Measurements from ENCODE around the gene AXIN2.

Gene AXIN2

DNA sequence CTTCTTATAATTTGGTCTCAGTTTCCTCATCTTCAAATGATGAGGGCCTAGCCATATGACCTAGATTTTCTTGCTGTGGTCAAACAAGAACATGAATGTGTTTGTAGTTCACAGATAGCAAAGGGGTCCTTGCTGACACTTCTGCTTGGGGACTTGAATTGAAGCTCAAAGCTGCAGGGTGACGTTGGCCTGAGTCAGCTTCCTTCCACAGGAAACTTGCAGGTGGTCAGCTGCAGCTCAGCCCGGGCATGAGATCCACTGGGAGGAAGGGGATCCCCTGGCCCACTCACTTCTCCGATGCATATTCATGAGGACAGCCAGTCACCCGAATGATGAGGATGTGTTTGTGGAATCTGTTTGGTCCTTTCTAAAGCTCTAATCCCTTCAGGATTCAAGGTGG, 42.6 kb upstream of the AXIN2 start:
- Histone ChIP-seq H3K4me2 (ENCODE audit: insufficient read depth, low read length) (no peak overlapping the region), H4K20me1 (ENCODE audit: insufficient read depth, low read length) (no peaks in the 10 kb centered on the region), H3K4me3 (ENCODE audit: low read depth in 1 of 2, low read length in 2 of 2) (no peak overlapping the region), H3K79me2 (ENCODE audit: insufficient read depth, low read length) (no peaks in the 10 kb centered on the region), H3K9me3 (ENCODE audit: insufficient read depth, low read length, severe bottlenecking) (no peaks in the 10 kb centered on the region), H3K9ac (ENCODE audit: low read depth, low read length) (no peak overlapping the region), H2AFZ (ENCODE audit: low read depth, low read length) (no peak overlapping the region), H3K27ac (ENCODE audit: low read length) (no peak overlapping the region), H3K36me3 (ENCODE audit: insufficient read depth, low read length) (no peaks in the 10 kb centered on the region), H3K4me1 (ENCODE audit: insufficient read depth, low read length) (no peaks in the 10 kb centered on the region), H3K27me3 (ENCODE audit: insufficient read depth, low read length, poor library complexity) (no peaks in the 10 kb centered on the region)
- DNase-seq (no peak), ATAC-seq (ENCODE audit: insufficient read depth, low read depth) (no peak)
- TF ChIP-seq, protein P1, sequence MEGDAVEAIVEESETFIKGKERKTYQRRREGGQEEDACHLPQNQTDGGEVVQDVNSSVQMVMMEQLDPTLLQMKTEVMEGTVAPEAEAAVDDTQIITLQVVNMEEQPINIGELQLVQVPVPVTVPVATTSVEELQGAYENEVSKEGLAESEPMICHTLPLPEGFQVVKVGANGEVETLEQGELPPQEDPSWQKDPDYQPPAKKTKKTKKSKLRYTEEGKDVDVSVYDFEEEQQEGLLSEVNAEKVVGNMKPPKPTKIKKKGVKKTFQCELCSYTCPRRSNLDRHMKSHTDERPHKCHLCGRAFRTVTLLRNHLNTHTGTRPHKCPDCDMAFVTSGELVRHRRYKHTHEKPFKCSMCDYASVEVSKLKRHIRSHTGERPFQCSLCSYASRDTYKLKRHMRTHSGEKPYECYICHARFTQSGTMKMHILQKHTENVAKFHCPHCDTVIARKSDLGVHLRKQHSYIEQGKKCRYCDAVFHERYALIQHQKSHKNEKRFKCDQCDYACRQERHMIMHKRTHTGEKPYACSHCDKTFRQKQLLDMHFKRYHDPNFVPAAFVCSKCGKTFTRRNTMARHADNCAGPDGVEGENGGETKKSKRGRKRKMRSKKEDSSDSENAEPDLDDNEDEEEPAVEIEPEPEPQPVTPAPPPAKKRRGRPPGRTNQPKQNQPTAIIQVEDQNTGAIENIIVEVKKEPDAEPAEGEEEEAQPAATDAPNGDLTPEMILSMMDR (IDR thresholded peaks at IDR 0.05; ENCODE audit: borderline replicate concordance, extremely low read depth, low read length, poor library complexity, severe bottlenecking), result no peak
- no peak for TF ChIP-seq EZH2 (IDR thresholded peaks at IDR 0.05; ENCODE audit: borderline replicate concordance, low read depth, low read length, severe bottlenecking)

DNA sequence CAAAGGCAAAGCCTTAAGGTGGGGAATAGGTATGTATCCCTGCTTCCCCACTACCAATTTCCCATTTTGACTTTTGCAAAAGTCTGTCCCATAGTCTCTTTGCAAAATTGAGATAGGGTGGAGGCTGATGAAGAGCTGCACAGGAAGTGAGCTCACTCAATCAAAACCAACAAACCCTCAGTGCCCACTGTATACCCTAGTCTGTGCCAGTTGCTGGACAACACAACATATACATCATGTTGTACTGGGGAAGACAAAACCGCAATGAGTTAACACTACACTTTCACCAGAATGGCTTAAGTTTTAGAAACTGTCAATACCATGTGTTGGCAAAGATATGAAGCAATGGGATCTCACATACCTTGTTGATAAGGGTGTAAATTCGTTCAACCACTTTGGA, 40.4 kb upstream of the AXIN2 start:
- Histone ChIP-seq H3K79me2 (ENCODE audit: insufficient read depth, low read length) (no peaks in the 10 kb centered on the region), H3K4me2 (ENCODE audit: insufficient read depth, low read length) (no peak overlapping the region), H2AFZ (ENCODE audit: low read depth, low read length) (no peak overlapping the region), H4K20me1 (ENCODE audit: insufficient read depth, low read length) (no peaks in the 10 kb centered on the region), H3K9ac (ENCODE audit: low read depth, low read length) (no peak overlapping the region), H3K36me3 (ENCODE audit: insufficient read depth, low read length) (no peaks in the 10 kb centered on the region), H3K9me3 (ENCODE audit: insufficient read depth, low read length, severe bottlenecking) (no peaks in the 10 kb centered on the region), H3K27ac (ENCODE audit: low read length) (no peak overlapping the region), H3K4me1 (ENCODE audit: insufficient read depth, low read length) (no peaks in the 10 kb centered on the region), H3K27me3 (ENCODE audit: insufficient read depth, low read length, poor library complexity) (no peaks in the 10 kb centered on the region), H3K4me3 (ENCODE audit: low read depth in 1 of 2, low read length in 2 of 2) (no peak overlapping the region)
- DNase-seq (no peak), ATAC-seq (ENCODE audit: insufficient read depth, low read depth) (no peak)
- no peak for TF ChIP-seq EZH2 (IDR thresholded peaks at IDR 0.05; ENCODE audit: borderline replicate concordance, low read depth, low read length, severe bottlenecking)
- TF ChIP-seq, protein P1 (IDR thresholded peaks at IDR 0.05; ENCODE audit: borderline replicate concordance, extremely low read depth, low read length, poor library complexity, severe bottlenecking), result no peak

DNA sequence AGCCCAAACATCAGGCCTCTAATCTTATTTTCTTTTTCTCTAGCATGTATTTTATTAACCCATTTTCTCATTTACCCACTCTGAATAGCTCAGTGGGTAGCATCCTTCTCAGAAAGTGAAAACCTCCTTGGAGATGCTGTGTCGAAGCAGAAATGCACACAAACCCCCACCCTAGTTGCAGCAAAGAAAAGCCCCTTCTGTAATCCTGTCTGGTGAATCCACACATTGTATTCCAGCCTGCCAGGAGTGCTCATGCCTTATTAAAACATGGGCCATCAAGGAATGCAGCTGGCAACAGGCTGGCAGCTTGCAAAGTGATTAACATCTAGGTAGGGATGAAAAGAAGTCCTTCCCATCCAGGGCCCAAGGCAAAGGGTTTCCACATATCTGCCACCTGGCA, 39.7 kb upstream of the AXIN2 start:
- Histone ChIP-seq H3K4me1 (ENCODE audit: insufficient read depth, low read length) (no peaks in the 10 kb centered on the region), H3K27ac (ENCODE audit: low read length) (no peak overlapping the region), H3K4me2 (ENCODE audit: insufficient read depth, low read length) (no peak overlapping the region), H2AFZ (ENCODE audit: low read depth, low read length) (no peak overlapping the region), H3K4me3 (ENCODE audit: low read depth in 1 of 2, low read length in 2 of 2) (no peak overlapping the region), H3K36me3 (ENCODE audit: insufficient read depth, low read length) (no peaks in the 10 kb centered on the region), H3K79me2 (ENCODE audit: insufficient read depth, low read length) (no peaks in the 10 kb centered on the region), H3K9ac (ENCODE audit: low read depth, low read length) (no peak overlapping the region), H3K9me3 (ENCODE audit: insufficient read depth, low read length, severe bottlenecking) (no peaks in the 10 kb centered on the region), H4K20me1 (ENCODE audit: insufficient read depth, low read length) (no peaks in the 10 kb centered on the region), H3K27me3 (ENCODE audit: insufficient read depth, low read length, poor library complexity) (no peaks in the 10 kb centered on the region)
- no peak for TF ChIP-seq EZH2 (IDR thresholded peaks at IDR 0.05; ENCODE audit: borderline replicate concordance, low read depth, low read length, severe bottlenecking)
- TF ChIP-seq, protein P1 (IDR thresholded peaks at IDR 0.05; ENCODE audit: borderline replicate concordance, extremely low read depth, low read length, poor library complexity, severe bottlenecking), result no peak
- no peak for DNase-seq
- ATAC-seq (ENCODE audit: insufficient read depth, low read depth), result no peak

DNA sequence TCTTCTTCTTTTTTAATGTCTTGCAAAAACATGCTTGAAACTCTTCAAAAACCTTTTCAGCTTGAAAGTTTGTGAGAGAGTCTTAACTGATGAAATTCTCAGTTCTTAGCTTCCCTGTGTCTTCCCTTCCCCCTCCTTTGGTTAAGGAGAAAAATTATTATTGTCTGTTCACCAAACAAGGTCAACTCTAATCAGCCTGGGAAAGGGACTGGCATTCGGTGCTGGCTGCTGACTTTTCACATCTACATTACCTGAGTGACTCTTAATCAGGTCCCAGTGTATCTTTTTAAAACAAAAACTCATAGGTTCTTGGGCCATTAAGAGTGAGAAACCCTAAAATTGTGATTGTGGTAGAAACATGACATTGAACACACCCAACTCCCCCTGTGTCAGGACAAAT, 39.1 kb upstream of the AXIN2 start:
- Histone ChIP-seq H3K9me3 (ENCODE audit: insufficient read depth, low read length, severe bottlenecking) (no peaks in the 10 kb centered on the region), H3K4me2 (ENCODE audit: insufficient read depth, low read length) (no peak overlapping the region), H3K9ac (ENCODE audit: low read depth, low read length) (no peak overlapping the region), H4K20me1 (ENCODE audit: insufficient read depth, low read length) (no peaks in the 10 kb centered on the region), H3K27me3 (ENCODE audit: insufficient read depth, low read length, poor library complexity) (no peaks in the 10 kb centered on the region), H3K4me1 (ENCODE audit: insufficient read depth, low read length) (no peaks in the 10 kb centered on the region), H2AFZ (ENCODE audit: low read depth, low read length) (no peak overlapping the region), H3K27ac (ENCODE audit: low read length) (no peak overlapping the region), H3K4me3 (ENCODE audit: low read depth in 1 of 2, low read length in 2 of 2) (no peak overlapping the region), H3K79me2 (ENCODE audit: insufficient read depth, low read length) (no peaks in the 10 kb centered on the region), H3K36me3 (ENCODE audit: insufficient read depth, low read length) (no peaks in the 10 kb centered on the region)
- ATAC-seq (ENCODE audit: insufficient read depth, low read depth) (no peak), DNase-seq (no peak)
- TF ChIP-seq EZH2 (IDR thresholded peaks at IDR 0.05; ENCODE audit: borderline replicate concordance, low read depth, low read length, severe bottlenecking), result no peak
- TF ChIP-seq, protein P1 (IDR thresholded peaks at IDR 0.05; ENCODE audit: borderline replicate concordance, extremely low read depth, low read length, poor library complexity, severe bottlenecking), result no peak
